Stimulated activated CD8-positive, alpha-beta memory T cell treated with anti-CD3 and anti-CD28 coated beads, Interleukin-7, amount 100 ng/mL, for 24 hours (primary cell): ENCODE data around the gene IPO7.
"Not testable (repeated sequence)": the region's sequence is repeated elsewhere in the genome, so short reads cannot be mapped to it uniquely, and the experiment has no call there.

Experiments
- DNase-seq: peaks from one replicate; pipeline ENCODE4 v3.0.0-alpha.2; 2020; ENCODE audit warnings: low read depth

The IPO7 gene

DNA sequence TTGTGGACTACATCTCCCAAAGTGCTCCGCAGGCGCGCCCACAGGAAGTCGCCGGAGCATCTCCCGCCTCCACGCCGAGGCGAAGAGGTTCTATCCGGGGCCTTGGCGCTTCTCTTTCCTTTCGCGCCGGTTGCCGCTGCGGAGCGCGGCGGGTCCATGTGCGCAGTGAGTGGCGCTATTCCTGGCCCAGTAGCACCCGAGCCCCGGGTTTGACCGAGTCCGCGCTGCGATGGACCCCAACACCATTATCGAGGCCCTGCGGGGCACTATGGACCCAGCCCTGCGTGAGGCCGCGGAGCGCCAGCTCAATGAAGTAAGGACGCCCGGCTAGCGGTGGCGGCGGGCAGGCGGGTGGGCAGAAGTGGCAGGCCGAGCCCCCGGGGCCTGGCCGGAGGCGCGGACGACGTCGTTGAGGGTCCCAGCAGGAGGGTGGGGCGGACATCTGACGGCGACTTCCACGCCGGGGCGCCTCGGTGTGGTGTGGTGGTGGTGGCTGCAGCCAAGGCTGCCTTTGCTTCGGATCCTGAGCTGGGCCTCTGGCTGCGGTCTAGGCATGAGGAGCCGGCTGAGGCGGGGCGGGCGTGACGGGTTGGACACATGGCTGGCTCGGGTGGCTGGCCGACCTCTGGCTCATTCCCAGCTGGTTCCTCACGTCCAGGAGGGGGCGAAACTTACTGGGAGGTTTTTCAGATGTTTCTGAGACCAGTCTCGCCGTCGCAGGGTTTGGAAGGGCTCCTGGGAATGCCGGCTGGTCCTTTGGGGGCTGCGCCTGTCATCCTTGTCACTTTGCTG, at the start of gene IPO7:
Gene IPO7, plus strand, starts transcription at position 118 of the 792 bp plus-strand sequence. Its CDS starts 112 bp downstream, at position 230.
- DNase-seq, result peak; percentile 68

DNA sequence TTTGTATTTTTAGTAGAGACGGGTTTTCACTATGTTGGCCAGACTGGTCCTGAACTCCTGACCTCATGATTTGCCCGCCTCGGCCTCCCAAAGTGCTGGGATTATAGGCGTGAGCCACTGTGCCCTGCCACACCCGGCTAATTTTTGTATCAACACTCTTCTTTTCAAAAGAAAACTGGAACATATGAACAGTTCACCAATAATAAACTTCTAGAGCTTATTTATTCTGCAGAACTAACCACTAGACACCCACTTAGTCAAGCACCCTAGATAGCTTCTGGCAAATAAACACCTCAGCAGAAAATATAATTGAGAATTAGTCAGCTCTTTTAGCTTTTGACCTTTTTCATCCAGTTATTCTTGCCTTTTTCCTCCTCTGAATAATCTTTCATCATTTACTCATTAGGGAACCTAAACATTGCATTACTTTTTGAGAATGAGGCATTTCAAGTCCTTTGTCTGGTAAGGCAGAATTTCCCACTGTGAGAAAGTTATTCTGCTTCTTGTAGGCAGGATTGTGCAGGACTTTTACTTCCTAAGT, 42.7 kb upstream of the IPO7 start:
- DNase-seq, result no peak

DNA sequence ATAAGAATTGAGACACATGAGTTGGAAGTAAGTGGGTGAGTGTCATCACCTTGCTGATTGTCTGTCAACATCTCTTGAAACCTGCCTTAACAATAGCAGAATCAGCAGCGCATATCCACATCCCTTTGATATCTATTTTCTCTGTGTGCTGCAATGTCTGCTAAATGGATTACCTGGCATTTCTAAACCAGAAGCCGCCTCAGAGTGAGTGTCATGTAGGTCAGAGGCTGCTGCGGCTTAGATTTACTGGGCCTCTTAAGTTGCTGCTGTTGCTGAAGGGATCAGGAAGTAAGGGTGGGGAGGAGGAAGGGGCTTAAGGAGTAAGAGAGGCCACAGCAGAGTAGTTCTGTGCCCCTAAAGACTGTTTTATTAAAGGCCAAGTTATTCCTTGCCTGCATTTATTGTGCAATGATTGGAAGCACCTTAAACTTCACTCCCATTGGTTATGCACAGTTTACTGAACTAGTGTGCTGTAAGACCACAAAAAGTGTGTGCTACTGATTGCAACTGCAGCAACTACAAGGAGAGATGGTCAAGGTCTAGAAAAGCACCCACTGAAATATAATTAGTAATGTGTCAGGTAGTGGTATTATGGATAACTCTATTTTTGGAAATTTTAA, 40.3 kb upstream of the IPO7 start:
- no peak for DNase-seq

DNA sequence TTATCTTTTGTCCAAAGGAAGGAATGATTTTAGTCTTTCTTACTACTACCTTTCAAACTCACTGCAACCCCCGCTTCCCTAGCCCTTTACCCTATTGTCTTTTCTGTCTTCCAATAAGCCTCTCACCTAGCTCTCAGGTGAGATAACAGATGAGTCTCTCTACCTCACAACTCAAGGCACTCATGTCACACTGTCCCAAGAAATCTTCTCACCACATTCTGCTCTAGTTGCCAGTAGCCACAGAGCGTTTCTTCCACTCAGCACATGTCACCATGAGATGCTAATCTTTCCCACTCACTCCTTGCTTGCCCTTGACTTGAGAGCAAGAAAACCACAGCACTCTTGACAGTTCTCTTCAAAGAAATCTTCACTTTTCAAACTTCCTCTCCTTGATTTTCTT, 37.4 kb upstream of the IPO7 start:
- DNase-seq, result no peak

DNA sequence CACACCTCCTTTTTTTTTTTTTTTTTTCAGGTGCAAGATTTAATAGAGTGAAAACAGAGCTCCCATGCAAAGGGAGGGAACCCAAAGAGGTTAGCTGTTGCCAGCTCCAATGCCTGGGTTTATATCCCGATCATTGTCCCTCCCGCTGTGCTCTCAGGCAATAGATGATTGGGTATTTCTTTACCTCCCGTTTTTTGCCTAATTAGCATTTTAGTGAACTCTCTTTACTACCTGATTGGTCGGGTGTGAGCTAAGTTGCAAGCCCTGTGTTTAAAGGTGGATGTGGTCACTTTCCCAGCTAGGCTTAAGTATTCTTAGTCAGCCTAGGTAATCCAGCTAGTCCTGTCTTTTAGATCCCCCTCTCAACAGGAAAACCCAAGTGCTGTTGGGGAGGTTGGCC, 36.7 kb upstream of the IPO7 start:
- not testable (repeated sequence) for DNase-seq

DNA sequence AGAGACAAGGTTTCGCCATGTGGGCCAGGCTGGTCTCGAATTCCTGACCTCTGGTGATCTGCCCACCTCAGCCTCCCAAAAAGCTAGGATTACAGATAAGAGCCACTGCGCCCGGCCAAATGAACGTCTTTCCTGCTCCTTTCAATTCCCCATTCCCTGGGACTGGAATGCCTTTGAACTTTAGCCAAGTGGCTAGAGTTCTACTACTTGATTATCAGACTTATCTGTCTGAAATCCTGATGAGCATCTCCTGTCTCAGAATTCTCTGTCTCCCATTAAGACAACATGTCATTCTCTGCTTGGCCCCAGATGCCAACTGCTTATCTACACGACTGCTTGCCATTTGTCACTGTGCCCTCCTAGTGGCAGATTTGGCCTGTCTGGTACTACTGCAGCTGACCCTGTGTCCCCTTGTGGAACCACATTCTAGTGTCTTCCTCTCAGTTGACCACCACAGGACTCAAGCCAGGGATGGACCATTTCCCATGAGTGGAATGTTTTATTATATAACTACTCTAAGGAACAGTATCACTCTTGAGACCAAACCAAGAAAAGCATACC, 33.1 kb upstream of the IPO7 start:
- no peak for DNase-seq

DNA sequence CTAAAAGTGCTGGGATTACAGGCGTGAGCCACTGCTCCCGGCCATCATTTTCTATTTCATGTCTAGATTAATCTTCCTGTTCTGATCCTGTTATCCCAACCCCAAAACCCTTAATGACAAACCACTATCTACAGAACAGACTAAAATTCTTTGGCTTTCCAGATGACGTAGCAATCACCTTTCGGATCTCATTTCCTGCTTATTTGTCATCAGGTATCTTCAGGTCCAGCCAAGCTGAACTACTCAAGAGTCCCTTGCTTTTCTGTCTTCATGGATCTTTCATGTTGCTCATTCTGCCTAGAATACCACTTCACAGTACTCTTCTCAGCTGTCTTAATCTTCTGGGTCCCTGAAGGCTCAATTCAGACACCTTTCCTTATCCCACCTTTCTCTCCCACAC, 27.4 kb upstream of the IPO7 start:
- DNase-seq, result no peak

DNA sequence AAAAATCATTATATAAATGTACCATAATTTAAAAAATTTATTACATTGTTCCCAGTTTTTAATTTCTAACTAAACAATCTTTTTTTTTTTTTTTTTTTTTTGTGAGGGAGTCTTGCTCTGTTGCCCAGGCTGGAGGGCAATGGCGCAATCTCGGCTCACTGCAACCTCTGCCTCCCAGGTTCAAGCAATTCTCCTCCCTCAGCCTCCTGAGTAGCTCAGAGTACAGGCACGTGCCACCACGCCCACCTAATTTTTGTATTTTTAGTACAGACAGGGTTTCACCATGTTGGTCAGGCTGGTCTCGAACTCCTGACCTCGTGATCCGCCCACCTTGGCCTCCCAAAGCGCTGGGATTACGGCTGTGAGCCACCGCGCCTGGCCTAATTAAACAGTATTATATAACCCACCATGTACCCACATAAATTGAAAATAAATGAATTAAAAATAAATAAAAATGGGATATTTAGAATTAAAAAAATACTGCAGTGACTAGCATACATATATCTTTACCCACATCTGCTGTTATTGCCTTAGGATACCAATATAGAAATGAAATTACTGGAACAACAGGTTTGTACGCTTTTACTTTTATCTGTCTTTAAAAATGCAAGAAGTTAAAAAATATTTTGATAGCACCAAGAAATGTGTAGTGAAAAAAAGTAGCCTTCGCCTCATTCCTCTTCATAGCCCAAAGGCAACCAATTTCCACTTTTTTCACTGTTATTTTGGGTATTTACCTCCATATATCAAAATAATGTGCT, 23.4 kb upstream of the IPO7 start:
- not testable (repeated sequence) for DNase-seq

DNA sequence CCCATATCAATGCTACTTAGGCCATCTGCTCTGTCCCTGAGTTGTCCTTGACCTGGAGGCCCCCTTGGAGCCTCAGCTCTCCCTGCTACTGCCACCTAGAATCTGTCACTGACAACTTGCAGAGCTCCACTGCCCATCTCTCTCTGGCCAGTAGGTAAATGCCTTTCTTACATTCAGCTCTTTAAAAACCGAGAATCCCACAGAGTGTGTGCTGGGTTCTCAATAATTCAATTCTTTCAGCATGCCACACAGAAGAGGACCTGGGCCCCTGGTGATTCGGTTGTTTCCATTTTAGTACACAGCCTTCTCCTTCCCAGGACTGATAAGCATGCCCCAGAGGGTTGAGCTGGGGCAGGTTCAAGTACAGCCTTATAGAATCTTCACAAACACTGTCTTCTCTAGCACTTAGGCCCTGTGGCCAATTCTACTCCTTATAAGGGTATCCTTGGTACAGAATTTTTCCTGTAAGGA, 22.0 kb upstream of the IPO7 start:
- no peak for DNase-seq

DNA sequence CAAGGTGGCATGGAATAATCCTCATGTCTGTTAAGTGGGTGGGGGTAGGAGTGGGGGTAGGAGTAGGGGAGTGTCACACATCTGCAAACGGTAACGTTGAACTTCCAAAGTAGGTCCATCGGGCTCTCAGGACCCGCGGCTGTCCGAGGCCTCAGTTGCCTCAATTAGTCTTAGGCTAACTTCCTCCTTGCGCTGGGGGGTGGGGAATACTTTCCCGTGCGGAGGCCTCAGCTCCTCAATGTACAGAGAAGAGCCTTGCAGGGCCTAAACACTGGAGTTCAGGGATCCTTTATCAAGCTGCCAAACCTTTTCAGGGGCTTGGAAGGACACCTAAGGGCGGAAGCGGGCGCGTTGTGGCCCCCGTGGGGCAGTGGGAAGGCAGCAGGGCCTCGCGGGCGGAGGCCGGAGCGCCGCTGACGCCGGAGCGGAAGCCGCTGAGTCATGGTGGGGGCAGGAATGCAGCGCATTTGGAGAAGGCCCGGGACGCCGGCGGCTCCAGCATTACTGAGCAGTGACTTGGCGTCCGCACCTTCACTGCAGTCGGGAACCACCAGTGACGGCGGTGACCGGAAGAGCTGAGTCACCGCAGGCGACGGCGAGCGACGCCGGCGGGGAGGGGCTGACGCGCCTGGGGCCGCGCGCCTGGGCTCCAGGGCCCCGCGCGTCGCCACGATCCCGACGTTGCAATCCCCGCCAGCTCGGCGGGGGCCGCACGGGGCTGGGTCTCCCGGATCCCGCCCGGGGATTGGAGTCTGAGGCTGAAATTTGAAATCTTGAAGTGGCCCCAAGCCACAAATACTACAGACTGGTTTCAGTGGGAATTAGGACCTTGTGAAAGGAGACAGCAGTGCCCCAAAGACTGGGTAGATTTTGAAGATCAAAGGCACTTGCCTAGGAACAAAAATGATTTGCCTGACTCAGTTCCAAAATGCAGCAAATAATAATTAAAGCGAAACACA, 20.2 kb upstream of the IPO7 start:
- peak; percentile 56 for DNase-seq

DNA sequence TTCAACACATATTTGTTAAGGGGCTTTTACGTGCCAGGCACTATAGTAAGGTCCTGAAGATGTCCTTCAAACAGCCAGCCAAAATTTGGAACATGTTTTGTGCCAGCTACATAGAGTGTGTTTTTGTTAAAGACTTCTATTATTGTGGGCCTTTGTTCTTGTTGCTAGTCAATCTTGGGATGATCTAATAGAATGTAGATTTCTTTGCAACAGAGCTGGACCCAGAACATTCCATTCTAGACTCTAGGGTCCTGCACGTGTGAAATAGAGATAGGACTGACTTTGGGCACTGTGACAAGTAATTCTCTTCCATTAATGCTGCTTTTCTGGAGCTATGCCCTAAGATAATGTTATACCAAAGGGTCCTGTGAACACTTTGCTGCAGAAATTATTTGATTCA, 16.9 kb upstream of the IPO7 start:
- DNase-seq, result no peak

DNA sequence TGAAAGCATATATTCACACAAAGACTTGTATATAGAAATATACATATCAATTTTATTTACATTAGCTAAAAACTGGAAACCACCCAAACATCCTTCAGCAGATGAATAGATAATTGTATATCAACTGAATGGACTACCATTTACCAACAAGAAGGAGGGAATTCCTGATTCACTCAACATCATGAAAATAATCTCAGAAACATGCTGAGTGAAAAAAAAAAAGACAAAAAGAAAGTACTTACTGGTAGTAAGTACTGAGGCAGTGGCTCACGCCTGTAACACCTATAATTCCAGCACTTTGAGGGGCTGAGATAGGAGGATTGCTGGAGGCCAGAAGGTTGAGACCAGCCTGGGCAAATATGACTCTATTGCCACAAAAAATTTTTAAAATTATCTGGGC, 7.4 kb upstream of the IPO7 start:
- DNase-seq, result no peak

DNA sequence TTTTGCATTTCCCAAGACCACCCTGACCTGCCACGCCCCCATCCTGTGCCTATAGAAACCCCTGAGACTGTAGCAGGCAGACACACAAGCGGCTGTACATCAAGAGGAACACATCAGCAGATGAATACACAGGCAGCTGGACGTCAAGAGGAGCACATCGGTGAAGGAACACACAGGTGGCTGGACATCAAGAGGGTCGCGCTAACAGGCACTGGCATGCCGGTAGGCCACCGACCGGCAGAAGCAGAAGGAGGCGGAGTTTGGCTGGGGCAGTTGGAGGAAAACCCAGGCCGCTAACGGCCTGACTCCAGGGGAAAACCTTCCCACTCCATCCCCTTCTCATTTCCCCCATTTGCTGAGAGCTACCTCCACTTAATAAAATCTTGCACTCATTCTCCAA, 5.4 kb upstream of the IPO7 start:
- no peak for DNase-seq

DNA sequence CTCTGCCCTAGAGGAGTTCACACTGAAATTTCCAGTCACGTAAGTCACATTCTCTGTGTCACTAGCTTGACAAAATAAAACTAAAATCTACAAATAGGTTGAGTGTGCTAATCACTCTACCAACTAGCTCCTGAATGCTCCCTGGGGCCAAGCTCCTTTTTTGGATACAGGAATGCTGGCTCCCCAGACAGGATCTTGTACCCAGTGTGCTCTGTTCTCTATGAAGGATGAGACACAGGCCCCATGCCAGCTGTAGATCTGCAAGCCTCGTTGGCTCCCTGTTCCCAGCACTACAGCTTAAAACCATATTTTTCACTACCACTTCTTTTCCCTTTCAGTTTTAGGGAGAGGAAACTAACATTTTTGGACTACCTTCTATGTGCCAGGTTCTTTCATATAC, 3.7 kb upstream of the IPO7 start:
- no peak for DNase-seq

DNA sequence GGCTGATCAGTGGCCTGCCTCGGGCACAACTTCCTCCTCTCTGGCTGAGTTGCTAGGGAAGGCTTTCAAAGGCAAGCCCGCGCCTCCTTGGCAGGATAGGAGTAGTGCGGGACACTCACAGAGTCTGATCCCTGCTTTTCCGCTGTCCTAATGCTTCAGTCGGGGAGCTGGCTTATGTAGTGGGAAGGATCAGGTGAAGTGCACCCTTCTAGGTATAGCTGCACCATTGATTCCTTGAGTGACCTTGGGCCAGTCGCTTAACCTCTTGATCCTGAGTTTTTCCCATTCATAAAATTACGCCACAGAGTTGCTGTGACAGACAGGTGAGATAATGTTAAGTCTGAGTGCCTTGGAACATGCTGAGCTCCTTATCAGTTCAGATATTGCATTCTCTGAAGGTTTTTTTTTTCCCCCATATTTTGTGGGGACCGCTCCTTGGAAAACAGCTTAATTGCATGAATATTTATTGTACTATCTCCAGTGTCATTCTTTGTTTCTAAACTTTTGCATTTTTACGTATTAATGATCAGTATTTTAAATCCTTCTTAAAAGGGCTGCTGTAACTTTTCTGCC, 961 bp downstream of the IPO7 start:
- DNase-seq, result no peak

DNA sequence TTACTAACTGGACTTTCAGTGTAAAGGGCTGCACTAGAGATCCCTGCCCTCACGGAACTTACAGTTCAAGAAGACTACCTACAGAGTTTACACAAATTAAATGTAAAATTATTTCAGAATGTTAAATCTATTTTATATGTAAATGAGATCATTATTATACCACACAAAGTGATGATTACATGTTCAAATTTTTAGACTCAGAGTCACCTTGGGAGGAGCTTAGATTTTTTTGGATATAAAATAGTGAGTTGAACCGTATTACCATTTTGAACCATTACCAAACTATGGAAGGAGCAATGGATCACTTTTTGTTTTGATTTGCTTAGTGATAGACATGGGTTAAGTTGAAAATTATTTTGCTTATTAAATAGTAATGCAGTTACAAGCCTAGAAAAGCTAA, 1.6 kb downstream of the IPO7 start:
- no peak for DNase-seq

DNA sequence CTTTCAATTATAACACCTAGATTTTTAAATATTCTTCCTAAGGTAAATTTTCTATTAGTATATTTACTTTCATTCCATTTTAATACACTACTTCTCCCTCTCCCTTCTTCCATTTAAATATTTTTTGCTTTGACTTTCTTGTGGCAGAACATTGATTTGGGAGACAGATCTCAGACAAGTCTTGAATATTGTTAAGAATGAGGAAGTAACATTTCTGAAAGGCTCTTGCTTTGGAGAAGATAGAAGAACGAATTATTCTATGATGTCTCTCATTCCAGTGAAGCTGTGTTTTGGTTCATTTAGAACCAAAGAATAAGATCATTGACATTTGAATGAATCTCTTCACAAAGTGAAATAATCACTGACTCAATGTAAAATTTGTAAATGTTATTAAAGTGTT, 2.4 kb downstream of the IPO7 start:
- DNase-seq, result no peak

DNA sequence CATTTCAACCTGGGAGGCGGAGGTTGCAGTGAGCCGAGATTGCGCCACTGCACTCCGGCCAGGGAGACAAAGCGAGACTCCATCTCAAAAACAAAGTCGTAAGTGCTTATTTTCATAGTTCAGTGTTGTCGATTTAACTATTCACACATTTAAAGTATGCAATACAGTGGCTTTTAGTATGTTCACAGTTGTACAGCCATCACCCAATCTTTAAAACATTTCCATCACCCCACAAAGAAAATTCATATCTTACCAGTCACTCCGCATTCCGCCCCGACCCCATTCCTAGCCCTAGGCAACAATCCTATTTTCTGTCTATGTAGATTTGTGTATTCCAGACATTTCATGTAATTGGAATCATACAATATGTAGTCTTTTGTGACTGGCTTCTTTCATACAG, 11.9 kb downstream of the IPO7 start:
- DNase-seq, result no peak

DNA sequence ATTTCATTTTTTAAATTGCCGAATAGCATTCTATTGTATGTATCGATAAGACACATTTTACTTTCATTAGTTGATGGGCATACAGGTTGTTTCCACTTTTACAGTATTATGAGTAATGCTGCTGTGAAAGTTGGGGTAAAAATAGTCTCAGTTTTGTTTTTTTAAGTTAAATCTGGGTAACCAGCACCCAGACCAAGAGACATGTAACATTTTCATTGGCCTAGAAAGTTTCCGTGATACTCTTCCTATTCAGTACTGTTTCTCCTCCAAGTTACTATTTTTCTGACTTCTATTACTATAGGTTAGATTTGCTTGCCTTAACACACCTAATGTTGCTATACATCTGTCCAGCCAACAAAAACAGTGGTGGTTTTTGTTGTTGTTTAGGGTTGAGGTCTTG, 12.3 kb downstream of the IPO7 start:
- DNase-seq, result no peak

DNA sequence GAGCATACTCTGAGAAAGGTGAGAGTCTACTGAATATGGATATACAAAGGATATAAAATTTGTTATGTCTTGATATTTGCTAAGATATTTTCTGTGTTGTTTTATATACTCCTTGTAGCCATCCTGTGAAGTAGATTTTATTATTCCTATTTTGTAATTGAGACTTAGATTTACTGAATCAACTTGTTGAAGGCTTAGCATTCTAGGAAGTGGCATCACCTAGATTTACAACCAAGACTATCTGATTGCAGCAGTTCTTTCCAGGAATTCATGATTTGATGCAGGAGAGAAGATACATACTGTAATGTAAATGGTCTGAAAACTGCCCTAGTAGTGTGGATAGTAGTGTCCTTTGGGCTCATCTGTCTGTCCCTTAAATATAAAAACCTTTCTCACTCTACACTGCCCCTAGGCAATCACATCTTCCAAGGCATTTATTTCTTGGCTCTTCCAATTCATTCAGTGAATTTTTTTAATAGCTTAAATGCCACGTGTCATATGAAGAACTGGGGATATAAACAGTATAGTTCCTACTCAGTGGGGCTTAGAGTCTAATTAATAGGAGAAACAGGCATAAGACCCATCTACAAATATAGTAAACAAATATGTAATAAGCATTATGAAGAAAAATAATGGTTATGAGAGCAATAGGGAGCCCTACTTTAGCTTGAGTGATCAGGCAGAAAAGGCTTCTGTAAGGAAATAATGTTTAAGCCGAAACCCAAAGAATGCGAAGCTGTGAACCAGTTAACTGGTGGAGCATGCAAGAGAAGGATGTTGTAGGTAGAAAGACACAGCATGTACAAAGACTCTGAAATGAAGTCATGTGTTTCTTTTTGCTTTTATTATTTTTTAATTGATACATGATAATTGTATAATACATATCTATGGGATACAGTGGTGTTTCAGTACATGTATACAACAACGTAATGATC, 13.6 kb downstream of the IPO7 start:
- no peak for DNase-seq
